ENCODE measurements around the gene DHCR7.

Gene DHCR7

GRCh38 chr11:71387784-71388636 is 60.2 kb downstream of the DHCR7 start:
- DNase-seq (ENCODE audit: low spot score) (no peak), ATAC-seq (ENCODE audit: low read depth) (no peak)
- H3K27me3 ChIP-seq (ENCODE audit: insufficient read depth, poor library complexity, severe bottlenecking): peaks cover 28% of the 10 kb centered on the region
- no peak overlapping the region for H3K27ac ChIP-seq (ENCODE audit: poor library complexity, severe bottlenecking)
- no peak overlapping the region for H3K4me3 ChIP-seq (ENCODE audit: severe bottlenecking)
- TF ChIP-seq CTCF (IDR thresholded peaks at IDR 0.05; ENCODE audit: poor library complexity, severe bottlenecking): no peak
- H3K4me1 ChIP-seq (ENCODE audit: insufficient read depth, poor library complexity, severe bottlenecking): no peaks in the 10 kb centered on the region
- no peaks in the 10 kb centered on the region for H3K9me3 ChIP-seq (ENCODE audit: severe bottlenecking)
- H3K36me3 ChIP-seq (ENCODE audit: low read depth): no peaks in the 10 kb centered on the region

GRCh38 chr11:71387200-71387599 is 61.0 kb downstream of the DHCR7 start:
- peaks cover 23% of the 10 kb centered on the region for H3K27me3 ChIP-seq (ENCODE audit: insufficient read depth, poor library complexity, severe bottlenecking)
- H3K27ac ChIP-seq (ENCODE audit: poor library complexity, severe bottlenecking): no peak overlapping the region
- DNase-seq (ENCODE audit: low spot score) (no peak), ATAC-seq (ENCODE audit: low read depth) (no peak)
- TF ChIP-seq CTCF (IDR thresholded peaks at IDR 0.05; ENCODE audit: poor library complexity, severe bottlenecking): no peak
- H3K36me3 ChIP-seq (ENCODE audit: low read depth): no peaks in the 10 kb centered on the region
- no peaks in the 10 kb centered on the region for H3K9me3 ChIP-seq (ENCODE audit: severe bottlenecking)
- no peak overlapping the region for H3K4me3 ChIP-seq (ENCODE audit: severe bottlenecking)
- no peaks in the 10 kb centered on the region for H3K4me1 ChIP-seq (ENCODE audit: insufficient read depth, poor library complexity, severe bottlenecking)

GRCh38 chr11:71386202-71386601 is 62.0 kb downstream of the DHCR7 start:
- Histone ChIP-seq H3K36me3 (ENCODE audit: low read depth) (no peaks in the 10 kb centered on the region), H3K4me3 (ENCODE audit: severe bottlenecking) (no peak overlapping the region), H3K9me3 (ENCODE audit: severe bottlenecking) (no peaks in the 10 kb centered on the region), H3K27me3 (ENCODE audit: insufficient read depth, poor library complexity, severe bottlenecking) (peaks cover 17% of the 10 kb centered on the region), H3K4me1 (ENCODE audit: insufficient read depth, poor library complexity, severe bottlenecking) (no peaks in the 10 kb centered on the region), H3K27ac (ENCODE audit: poor library complexity, severe bottlenecking) (no peak overlapping the region)
- DNase-seq (ENCODE audit: low spot score) (no peak), ATAC-seq (ENCODE audit: low read depth) (no peak)
- no peak for TF ChIP-seq CTCF (IDR thresholded peaks at IDR 0.05; ENCODE audit: poor library complexity, severe bottlenecking)

GRCh38 chr11:71385091-71385490 is 63.1 kb downstream of the DHCR7 start:
- Histone ChIP-seq H3K36me3 (ENCODE audit: low read depth) (no peaks in the 10 kb centered on the region), H3K27ac (ENCODE audit: poor library complexity, severe bottlenecking) (no peak overlapping the region), H3K4me3 (ENCODE audit: severe bottlenecking) (no peak overlapping the region), H3K27me3 (ENCODE audit: insufficient read depth, poor library complexity, severe bottlenecking) (peaks cover 9% of the 10 kb centered on the region), H3K9me3 (ENCODE audit: severe bottlenecking) (no peaks in the 10 kb centered on the region), H3K4me1 (ENCODE audit: insufficient read depth, poor library complexity, severe bottlenecking) (no peaks in the 10 kb centered on the region)
- ATAC-seq (ENCODE audit: low read depth): no peak
- TF ChIP-seq CTCF (IDR thresholded peaks at IDR 0.05; ENCODE audit: poor library complexity, severe bottlenecking): no peak
- DNase-seq (ENCODE audit: low spot score): no peak

GRCh38 chr11:71384561-71384960 is 63.6 kb downstream of the DHCR7 start:
- Histone ChIP-seq H3K4me1 (ENCODE audit: insufficient read depth, poor library complexity, severe bottlenecking) (no peaks in the 10 kb centered on the region), H3K9me3 (ENCODE audit: severe bottlenecking) (no peaks in the 10 kb centered on the region), H3K36me3 (ENCODE audit: low read depth) (no peaks in the 10 kb centered on the region), H3K27me3 (ENCODE audit: insufficient read depth, poor library complexity, severe bottlenecking) (peaks cover 4% of the 10 kb centered on the region), H3K4me3 (ENCODE audit: severe bottlenecking) (no peak overlapping the region), H3K27ac (ENCODE audit: poor library complexity, severe bottlenecking) (no peak overlapping the region)
- ATAC-seq (ENCODE audit: low read depth) (no peak), DNase-seq (ENCODE audit: low spot score) (no peak)
- TF ChIP-seq CTCF (IDR thresholded peaks at IDR 0.05; ENCODE audit: poor library complexity, severe bottlenecking): no peak
